HG03139 (cell line): ENCODE measurements around the gene PDCD4.

Source experiments
- ATAC-seq: cut with Tn5 transposase; IDR thresholded peaks from one replicate; pipeline ENCODE4 v1.9.1; 2021; ENCODE audit not compliant: unreplicated experiment

PDCD4 gene

GRCh38 chr10:110871298-110872084 lies at the start of gene PDCD4:
TSS of gene PDCD4 (plus strand) at chr10:110871928. CDS start at chr10:110876028, 4,100 bp downstream.
- ATAC-seq: peak; percentile 70

GRCh38 chr10:110822035-110822711 lies 49.6 kb upstream of the PDCD4 start:
- no peak for ATAC-seq

GRCh38 chr10:110822712-110823311 lies 48.9 kb upstream of the PDCD4 start:
- ATAC-seq: no peak

GRCh38 chr10:110824152-110824441 lies 47.6 kb upstream of the PDCD4 start:
- no peak for ATAC-seq

DNA sequence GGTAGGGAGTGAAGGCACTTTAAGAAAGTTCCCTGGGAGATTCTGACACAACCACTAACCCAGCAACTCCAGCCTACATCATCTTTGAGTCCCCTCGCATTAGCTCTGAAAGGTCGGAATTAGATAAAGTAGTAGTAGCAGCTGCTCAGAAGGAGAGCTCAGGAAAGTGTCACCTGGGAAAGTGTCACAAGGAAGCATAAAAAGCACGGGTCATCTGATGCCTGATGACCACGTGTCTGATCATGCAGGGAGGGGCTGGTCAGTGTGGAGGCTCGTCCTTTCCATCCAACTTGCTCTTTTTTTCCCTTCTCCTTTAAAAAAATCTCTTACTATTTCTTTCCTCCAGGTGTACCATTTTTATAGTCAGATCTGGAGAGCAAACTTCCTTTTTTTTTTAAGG lies 47.1 kb upstream of the PDCD4 start:
- no peak for ATAC-seq

DNA sequence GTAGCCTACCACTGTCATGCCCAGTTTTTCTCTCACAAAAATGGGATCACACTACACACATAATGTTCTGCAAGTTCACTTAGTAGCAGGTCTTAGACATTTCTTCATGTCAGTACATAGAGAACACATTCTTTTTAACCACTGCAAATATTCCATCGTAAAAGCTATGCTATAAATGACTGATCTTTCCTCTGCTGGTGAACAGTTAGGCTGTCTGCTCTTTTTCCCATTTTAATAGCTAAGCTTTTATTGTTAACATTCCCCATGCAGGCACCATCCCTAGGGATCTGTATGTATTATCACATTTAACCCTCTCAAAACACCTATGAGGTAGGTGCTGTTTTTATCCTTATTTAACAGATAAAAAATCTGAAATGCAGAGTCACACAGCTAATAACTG lies 46.2 kb upstream of the PDCD4 start:
- ATAC-seq: no peak

DNA sequence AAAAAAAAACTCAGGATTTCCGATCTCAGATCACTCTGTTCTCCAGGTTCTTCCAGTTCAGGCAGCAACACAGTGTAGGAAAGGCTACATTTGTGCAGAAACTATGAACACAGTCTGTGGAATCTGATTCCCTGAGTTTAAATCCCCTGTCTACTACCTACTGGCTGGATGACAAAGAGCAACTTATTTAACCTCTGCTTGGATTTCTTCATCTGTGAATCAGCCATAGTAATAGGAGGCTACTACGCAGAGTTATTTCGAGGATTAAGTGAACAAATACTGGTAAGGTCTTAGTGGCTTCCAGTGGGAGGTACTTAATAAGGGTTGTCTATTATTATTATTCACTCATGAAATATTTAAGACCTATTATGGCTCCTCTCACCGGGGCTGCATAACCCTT lies 44.3 kb upstream of the PDCD4 start:
- ATAC-seq: no peak

- no peak for ATAC-seq
Measured at GRCh38 chr10:110827875-110828274, 43.9 kb upstream of the PDCD4 start.

- ATAC-seq: no peak
Measured at GRCh38 chr10:110828525-110828924, 43.2 kb upstream of the PDCD4 start.

DNA sequence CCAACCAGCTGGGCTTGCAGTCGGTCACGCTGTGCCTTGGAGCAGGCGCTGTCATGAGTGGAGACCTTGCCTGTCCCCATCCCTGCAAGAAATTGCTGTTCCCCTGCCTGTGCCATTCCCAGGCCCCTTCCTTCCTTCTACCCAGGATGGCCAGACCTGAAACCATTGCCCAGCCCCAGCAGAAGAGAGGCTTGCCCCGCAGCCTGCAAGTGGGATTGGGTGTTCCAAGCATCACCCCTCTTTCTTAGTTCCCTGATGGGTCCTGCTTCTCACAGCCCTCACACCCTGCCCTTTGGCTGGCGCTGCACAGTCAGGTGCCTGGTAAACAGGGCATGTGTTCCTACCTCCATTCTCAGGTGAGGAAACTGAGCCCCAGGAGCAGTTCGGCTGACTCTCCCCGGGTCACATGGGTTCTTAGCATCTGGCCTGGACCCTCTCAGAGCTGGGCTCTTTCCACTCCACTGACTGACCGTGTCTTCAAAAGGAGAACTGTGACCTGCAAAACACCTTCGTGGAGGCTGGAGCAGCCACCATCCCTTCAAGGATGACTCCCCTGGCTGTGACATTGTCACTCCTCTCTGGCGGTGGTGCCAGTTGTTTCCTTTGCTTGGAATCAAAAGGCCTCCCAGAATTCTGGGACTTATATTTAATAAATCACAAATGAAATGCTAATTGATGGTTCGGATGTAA lies 41.9 kb upstream of the PDCD4 start:
- no peak for ATAC-seq

- no peak for ATAC-seq
Measured at GRCh38 chr10:110833234-110833940, 38.3 kb upstream of the PDCD4 start.

DNA sequence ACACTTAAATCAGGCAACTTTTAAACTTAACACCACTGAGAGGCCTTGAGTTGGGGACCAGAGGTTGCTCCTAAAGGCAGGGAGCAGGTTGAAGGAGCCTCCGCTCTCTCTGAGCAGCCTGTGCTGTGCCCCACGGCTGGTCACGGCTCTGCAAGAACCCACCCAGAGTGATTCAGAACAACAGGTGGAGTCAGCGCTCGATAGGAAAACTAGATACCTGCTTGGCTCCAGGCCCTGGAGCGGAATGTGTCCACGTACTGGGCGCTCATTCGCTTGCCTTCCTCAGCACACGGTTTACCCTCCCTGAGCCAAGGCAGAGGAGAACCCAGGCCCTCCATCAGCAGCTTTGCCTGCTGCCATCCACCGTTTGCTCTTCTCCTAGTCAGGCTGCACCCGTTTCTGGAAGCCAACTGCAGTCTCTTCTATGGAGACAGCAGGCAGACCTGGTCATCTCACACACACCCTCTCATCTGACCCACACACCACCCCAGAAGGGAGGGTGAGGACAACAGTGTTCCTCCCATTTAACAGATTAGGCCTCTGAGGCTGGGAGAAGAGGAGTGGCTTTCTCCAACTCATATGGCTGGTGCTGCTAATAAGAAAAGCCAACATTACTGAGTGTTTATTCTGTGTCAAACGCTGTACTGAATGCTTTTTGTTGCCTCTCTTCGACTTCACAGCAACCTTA lies 37.6 kb upstream of the PDCD4 start:
- ATAC-seq: no peak

- ATAC-seq: no peak
Measured at GRCh38 chr10:110834629-110835301, 37.0 kb upstream of the PDCD4 start.

DNA sequence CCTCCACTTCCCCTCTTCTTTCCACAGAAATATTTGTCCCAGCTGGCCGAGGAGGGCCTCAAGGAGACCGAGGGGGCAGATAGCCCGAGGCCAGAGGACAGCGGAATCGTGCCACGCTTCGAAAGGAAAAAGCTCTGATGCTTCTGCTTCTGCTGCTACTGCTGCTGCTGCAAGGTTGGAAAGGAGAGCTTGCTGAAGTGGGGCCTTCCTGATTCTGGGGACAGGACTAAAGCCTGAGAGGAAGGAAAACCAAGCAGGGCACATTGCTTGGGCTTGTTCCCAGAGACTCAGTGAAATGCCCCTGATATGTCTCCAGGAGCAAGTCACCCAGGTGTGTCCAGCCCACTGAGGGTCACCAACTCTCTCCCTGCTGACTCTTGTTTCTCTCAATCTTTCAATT lies 35.9 kb upstream of the PDCD4 start:
- ATAC-seq: no peak

DNA sequence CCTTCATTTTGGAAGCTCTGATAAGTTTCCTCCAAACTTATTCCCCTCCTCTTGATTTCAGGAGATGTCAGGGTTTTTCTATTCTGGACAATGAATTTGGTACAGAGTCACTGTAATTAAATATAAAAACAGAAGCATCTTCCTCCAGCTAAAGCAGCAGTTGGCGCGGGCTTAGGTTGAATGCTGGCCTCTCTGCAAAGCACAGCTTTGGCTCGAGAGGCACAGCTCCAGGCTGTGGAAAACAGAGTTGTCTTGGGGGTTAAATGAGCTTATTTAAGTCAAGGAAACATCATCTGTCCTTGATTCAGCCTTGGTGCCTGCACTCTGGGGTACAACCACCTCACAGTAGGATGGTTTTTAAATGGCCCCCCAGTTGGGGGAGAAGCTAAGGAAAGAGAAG lies 35.0 kb upstream of the PDCD4 start:
- ATAC-seq: no peak

- no peak for ATAC-seq
Measured at GRCh38 chr10:110837418-110838171, 34.1 kb upstream of the PDCD4 start.

GRCh38 chr10:110840225-110840922 lies 31.4 kb upstream of the PDCD4 start:
- no peak for ATAC-seq

DNA sequence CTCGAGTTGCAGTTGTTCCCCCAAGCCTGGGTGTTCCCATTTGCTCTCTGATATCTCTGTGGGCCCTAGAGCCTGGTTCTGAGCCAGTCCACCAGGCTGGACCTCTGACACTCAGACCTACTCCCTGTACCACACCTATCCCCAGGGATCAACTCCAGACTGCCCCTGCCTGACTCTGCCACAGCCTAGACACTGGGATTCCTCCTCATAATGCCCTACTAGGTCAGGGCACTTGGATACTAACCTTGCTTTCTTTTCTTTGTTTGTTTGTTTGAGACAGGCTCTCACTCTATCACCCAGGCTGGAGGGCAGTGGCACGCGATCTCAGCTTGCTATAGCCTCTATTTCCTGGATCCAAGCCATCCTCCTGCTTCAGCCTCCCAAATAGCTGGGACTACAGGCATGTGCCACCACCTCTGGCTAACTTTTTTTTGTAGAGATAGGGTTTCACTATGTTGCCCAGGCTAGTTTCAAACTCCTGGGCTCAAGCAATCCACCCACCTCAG lies 30.8 kb upstream of the PDCD4 start:
- no peak for ATAC-seq
